Measurements from ENCODE around the gene FBXL15.

Gene FBXL15, protein sequence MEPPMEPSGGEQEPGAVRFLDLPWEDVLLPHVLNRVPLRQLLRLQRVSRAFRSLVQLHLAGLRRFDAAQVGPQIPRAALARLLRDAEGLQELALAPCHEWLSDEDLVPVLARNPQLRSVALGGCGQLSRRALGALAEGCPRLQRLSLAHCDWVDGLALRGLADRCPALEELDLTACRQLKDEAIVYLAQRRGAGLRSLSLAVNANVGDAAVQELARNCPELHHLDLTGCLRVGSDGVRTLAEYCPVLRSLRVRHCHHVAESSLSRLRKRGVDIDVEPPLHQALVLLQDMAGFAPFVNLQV

DNA sequence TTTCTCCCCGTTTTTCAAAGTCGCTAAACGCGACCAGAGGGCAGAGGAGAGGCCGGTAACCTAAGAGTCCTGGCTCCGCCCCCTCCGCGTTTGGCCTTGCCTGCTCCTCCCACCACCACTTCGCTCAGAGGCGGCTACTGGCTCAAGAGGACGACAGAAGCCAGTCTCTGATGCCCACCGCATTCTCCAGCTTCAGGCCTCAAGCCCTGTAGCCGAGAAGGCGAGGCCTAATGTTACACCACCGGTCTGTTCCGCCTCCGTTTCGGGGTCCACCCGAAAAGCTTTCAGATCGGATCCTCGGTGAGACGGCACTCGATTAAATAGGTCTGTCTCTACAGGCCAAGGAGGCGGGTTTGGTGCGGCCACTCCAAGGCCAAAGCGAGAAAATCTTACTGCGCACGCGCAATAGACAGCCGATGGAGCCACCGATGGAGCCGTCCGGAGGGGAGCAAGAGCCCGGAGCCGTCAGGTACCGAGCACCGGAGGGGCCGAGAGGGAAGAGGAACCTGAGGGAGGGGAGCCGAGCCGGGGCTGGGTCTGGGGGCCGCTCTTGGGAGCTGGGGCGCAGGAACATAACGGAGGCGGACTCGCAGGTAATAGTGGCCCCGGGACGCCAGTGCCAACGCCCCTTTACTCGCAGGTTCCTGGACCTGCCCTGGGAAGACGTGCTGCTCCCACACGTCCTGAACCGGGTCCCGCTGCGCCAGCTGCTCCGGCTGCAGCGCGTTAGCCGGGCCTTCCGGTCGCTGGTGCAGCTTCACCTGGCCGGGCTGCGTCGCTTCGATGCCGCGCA is at the start of gene FBXL15:
TSS of gene FBXL15 (plus strand) at position 123 of the 793 bp plus-strand sequence. CDS start at position 417, 294 bp downstream.
- DNase-seq = peak; percentile 90

DNA sequence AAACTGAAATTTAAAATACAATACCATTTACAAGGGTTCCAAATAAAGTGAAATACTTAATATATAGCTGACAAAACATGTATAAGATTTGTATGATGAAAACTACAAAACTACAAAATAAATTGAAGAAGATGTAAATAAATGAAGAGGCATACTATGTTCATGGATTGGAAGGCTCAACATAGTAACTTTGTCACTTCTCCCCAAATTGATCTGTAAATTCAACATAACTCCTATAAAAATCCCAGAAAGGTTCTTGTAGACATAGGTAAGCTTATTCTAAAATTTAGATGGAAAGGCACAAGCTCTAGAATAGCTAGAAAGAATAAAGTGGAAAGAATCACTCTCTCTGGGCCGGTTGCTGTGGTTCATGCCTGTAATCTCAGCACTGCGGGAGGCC is 49.3 kb upstream of the FBXL15 start:
- no peak for DNase-seq

DNA sequence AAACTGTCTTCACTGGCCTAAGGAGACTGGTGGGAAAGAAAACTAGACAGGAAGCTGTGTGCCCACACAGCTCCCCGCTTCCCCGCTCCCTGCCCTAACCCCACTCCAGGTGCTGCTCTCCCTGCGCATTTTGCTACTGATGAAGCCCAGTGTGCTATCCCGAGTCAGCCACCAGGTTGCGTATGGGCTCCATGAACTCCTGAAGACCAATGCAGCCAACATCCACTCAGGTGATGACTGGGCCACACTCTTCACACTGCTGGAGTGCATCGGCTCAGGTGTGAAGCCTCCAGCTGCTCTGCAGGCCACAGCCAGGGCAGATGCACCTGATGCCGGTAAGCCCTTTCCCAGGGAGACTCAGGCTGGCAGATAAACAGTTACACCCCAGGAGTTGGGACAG is 45.4 kb upstream of the FBXL15 start:
- DNase-seq = no peak

DNA sequence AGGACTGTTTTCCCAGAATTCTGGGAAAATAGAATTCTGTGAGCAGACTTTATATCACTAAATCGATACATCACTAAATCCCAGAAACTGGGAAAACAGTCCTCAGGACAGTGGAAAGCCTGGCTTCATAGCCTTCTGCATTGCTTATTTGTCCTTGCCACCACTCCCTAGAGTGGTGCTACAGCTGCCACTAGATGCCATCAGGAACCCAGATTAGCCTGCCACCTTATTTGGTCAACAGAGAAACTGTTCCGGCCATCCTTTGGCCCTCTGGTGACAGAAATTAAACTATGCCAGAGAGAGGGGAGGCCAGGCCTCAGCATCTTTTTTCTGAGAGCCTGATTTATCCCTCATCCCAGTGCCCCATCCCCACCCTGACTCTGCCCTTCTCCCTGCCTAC is 44.8 kb upstream of the FBXL15 start:
- DNase-seq = no peak

DNA sequence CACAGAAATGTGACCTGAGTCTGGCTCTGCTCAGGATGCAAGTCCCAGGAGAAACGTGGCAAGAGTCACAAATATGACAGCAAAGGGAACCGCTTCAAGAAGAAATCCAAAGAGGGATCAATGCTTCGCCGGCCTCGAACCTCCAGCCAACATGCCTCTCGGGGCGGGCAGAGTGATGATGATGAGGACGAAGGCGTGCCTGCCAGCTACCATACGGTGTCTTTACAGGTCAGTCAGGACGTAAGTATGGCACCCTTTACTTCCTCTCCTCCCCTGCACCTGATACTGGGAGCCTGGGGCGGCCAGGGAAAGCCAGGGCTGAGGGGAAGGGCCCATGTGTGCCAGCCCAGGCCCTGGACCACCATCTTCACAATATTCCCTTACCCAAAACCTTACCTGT is 43.7 kb upstream of the FBXL15 start:
- no peak for DNase-seq

DNA sequence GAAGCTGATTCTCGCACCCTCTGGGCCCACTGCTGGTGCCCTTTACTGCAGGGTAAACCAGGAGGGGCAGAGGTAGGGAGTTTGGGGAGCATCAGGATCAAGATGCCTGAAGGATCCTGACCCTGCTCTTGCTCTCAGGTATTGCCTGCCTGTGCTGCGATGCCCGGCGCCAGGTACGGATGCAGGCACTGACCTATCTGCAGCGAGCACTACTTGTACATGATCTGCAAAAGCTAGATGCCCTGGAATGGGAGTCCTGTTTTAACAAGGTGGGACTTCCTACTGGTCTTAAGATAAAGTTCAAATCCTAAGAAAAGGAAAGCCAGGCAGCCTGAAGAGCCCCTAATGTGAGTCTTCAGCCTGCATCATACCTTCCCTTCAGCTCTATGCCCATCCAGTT is 41.3 kb upstream of the FBXL15 start:
- no peak for DNase-seq

DNA sequence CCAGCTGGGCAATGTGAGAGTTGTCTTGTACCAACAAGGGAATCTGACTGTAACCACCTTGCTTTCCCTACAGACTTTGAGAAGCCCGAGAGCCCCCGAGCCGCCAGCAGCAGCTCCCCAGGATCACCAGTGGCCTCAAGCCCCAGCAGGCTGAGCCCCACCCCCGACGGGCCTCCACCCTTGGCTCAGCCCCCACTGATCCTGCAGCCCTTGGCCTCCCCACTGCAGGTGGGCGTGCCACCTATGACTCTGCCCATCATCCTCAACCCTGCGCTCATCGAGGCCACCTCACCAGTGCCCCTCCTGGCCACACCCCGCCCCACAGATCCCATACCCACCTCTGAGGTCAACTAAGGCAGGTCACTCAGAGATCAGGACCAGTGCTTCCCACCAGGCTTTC is 38.7 kb upstream of the FBXL15 start:
- no peak for DNase-seq

DNA sequence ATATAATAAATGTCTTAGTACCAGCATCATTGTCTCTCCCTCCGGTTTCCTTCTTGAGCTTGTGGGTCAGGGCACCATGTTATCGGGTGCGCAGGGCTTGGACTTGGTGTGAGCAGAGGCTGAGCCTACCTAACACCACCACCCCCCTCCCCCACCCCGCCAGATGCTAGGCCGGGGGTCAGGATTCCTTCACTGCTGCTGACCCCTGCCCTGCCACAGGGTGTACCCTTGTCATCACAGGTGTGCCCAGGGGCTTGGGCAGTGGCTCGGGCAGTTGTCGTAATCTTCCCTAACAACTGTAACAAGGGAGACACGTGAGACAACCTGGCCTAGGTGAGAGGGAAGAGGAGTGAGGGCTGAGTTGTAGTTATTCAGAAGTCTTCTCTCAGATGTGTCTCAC is 37.8 kb upstream of the FBXL15 start:
- no peak for DNase-seq

DNA sequence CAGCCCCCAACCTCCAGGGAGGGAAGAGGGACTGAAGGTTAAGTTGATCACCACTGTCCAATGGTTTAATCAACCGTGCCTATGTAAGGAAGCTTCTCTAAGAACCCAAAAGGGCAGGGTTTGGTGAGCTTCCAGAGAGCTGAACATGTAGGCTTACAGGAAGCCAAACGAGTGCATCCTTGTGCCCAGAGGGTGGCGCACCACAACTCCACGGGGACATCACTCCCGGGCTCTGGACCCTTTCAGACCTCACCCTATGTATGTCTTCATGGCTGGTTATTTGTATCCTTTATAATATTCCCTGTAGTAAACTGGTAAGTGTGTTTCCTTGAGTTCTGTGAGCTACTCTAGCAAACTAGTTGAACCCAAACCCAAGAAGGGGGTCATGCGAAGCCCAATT is 36.6 kb upstream of the FBXL15 start:
- no peak for DNase-seq

DNA sequence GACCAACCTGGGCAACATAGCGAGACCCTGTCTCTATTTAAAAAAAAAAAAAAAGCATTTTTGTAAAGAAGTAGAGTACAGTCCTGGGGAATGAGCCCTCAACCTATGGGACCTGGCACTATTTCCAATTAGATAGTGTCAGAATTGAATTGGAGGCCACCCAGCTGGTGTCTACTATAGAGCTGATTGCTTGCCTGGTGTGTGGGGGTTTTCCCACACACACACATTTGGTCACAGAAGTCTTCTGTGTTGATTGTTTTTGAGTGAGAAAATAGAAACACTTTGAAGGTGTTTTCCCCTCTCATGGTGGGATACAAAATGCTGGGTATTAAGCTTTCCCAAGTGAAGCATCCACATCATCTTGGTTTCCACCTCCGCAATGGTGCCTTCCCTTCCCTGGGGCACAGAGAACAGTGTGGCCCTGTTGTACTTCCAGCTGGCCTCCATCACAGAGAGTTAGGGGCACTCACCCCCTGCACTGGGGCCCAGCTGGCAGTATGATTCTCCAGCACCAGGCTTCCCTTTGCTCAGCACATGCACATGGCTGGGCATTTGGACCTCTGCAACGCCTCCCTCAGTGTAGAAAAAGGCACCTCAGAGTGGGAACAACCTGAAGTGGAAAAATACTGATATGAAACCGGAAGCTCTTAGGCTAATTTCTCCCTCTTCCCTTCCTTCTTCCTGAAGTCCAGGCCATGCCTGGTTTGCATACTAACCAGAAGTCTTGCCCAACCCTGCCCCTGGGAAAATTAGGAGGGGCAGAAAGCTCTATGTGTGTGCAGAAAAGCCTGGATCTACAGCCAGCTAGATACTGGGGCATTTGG is 35.8 kb upstream of the FBXL15 start:
- no peak for DNase-seq

DNA sequence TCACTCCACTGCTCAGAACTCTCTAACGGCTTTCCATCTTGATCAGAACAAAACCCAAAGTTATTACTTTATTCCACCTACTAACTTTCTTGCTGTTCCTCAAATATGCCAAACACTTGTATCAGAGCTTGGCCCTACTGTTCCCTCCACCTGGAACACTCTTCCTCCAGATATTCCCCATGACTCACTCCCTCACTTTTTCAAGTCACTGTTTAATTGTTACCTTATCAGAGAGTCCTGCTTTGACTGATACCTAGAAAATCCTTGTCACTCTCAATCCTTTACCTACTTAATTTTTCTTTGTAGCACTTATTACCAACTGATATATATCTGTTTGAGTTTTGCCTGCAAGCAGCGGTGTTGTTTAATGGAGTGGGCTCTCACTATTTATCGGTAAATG is 30.7 kb upstream of the FBXL15 start:
- DNase-seq = no peak

DNA sequence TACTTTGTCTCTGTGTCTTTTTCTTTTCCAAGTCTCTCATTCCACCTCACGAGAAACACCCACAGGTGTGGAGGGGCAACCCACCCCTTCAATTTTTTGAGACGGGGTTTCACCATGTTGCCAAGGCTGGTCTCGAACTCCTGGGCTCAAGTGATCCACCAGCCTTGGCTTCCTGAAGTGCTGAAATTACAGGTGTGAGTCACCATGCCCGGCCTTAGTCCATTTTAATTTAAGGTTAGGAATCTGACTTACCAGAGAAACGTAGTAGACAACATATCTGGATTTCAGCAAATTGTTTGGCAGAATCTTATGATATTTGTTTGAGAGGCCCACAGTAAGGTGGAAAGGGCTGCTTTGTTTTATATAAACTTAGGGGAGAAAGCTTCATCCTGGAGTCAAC is 28.3 kb upstream of the FBXL15 start:
- DNase-seq = no peak

DNA sequence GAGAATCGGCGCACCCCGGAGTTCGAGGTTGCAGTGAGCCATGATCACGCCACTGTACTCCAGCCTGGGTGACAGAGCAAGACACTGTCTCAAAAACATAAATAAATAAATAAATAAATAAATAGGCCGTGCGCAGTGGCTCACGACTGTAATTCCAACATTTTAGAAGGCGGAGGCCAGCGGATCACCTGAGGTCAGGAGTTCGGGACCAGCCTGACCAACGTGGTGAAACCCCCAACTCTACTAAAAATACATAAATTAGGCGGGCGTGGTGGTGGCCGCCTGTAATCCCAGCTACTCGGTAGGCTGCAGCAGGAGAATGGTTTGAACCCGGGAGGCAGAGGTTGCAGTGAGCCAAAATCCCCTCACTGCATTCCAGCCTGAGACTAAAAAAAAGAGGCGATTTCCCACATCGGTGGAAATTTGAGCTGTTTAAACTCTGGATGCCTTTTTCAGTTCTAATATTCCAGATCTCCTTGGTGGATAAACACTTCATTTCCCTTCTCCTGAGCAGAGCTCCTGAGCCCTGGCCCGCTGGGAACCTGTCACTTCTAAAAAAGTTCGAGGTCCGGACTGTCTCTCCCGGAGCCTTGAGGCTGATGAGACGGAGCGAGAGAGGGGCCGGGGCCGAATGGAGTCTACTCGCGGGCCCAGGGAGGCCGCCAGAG is 27.1 kb upstream of the FBXL15 start:
- no peak for DNase-seq

DNA sequence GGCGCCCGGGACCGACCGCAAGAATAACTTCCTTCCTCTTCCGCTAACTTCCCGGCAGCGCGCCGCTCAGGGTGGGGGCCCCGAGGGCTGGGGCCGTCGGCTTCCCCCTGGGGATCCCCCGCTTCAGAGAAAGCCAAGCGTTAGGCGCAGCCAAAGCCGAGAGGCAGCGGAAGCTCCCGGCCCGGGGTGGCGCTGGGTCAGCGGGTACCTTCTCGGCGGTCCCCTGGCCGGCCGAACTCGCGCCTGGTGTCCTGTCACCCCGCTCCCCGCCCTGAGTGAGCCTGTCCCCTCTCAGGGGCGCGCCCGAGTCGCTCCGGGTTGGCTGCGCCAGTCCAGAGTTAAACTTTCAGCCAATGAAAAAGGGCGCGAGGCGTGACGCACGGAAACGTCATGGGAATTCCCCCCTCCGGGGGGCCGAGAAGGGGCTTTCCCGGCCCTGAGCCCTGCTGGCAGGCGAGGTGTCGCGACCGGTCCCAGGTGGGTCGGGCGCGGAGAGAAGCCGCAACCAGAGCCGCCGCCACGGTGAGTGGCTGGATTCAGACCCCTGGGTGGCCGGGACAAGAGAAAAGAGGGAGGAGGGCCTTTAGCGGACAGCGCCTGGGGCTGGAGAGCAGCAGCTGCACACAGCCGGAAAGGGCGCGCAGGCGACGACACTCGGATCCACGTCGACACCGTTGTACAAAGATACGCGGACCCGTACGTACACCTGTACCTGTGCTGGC is 26.4 kb upstream of the FBXL15 start:
- peak; percentile 95 for DNase-seq

DNA sequence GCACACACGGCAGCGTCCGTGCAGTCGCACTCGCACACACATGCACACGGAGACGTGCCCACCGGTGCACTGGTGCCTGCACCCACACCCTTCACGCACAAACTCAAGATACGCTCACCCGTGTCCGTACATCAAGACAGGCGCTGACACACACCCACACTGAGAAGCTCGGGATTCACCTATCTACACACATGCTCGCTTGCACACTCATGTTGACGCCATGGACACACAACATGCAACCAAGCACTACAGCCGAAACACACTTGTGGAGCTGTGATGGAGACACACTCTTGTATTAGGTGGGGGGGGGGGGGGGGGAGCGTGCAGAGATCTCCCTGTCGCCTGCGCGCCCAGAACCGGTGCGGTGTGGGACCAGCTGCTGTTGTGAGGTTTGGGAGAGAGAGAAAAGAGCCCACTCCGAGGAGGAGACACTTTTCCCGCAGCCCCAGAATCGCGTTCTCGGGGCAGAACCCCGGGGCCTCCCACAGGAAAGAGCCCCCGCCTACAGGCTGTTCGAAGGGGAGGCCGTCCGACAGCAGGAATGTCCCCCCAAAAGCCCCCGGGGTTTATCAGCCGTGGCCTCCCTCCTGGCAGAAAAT is 25.7 kb upstream of the FBXL15 start:
- no peak for DNase-seq

DNA sequence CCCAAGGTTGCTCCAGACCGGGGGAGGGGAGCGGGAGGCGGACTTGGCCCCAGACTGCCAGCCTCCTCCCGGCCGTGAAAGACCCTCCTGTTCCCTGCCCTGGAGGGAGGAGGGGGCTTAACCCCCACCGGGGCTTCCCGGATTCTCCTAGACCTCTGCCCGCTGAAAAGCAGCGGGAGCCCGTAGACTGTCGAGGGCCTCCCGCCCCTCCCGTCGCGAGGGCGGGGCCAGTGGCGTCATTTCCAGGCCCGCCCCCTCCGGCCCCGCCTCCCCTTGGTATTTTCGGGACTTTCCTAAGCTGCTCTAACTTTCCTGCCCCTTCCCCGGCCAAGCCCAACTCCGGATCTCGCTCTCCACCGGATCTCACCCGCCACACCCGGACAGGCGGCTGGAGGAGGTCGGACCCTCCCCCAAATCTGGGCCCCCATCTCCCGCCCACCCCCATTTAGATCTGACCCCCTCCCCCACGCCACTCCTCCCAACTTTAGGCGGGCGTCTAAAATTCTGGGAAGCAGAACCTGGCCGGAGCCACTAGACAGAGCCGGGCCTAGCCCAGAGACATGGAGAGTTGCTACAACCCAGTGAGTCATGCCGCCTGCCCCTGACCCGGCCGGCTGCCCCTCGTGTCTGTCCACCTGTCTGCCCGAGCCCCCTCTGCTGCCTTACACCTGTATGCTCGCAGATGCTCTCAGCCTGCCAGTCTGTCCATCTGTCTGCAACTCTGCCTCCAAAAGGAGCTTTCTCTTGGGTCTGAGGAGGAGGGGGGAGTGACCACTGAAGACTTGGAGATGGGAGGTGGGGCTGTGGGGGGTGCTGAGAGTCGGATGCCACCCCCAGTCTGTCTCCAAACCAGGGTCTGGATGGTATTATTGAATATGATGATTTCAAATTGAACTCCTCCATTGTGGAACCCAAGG is 25.0 kb upstream of the FBXL15 start, which contains the start of gene NFKB2:
TSS of gene NFKB2 (plus strand) at position 306 of the 917 bp plus-strand sequence. CDS start at position 561, 255 bp downstream.
- DNase-seq = peak; percentile 84

DNA sequence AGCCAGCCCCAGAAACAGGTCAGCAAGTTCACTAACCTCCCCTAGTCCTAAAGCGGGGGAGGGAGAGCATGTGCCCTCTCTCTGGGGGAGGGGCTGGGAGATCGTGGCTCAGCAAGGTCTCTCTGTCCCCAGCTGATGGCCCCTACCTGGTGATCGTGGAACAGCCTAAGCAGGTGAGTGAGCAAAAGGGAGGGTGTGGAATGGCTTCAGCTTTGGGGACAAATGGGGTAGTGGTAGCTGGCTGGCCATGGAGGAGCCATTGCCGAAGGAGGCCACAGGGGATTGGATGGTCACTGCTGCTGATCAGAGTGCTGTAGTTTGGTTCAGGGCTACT is 24.4 kb upstream of the FBXL15 start:
- DNase-seq = no peak

DNA sequence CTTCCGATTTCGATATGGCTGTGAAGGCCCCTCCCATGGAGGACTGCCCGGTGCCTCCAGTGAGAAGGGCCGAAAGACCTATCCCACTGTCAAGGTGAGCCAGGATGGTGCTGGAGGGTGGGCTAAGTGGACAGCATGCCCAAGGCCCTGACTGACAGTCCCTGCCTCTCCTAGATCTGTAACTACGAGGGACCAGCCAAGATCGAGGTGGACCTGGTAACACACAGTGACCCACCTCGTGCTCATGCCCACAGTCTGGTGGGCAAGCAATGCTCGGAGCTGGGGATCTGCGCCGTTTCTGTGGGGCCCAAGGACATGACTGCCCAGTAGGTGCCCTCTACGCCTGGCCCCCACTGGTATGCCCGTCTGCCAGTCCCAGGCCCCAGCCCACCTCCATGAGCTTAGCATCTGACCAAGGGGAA is 23.9 kb upstream of the FBXL15 start:
- DNase-seq = no peak

DNA sequence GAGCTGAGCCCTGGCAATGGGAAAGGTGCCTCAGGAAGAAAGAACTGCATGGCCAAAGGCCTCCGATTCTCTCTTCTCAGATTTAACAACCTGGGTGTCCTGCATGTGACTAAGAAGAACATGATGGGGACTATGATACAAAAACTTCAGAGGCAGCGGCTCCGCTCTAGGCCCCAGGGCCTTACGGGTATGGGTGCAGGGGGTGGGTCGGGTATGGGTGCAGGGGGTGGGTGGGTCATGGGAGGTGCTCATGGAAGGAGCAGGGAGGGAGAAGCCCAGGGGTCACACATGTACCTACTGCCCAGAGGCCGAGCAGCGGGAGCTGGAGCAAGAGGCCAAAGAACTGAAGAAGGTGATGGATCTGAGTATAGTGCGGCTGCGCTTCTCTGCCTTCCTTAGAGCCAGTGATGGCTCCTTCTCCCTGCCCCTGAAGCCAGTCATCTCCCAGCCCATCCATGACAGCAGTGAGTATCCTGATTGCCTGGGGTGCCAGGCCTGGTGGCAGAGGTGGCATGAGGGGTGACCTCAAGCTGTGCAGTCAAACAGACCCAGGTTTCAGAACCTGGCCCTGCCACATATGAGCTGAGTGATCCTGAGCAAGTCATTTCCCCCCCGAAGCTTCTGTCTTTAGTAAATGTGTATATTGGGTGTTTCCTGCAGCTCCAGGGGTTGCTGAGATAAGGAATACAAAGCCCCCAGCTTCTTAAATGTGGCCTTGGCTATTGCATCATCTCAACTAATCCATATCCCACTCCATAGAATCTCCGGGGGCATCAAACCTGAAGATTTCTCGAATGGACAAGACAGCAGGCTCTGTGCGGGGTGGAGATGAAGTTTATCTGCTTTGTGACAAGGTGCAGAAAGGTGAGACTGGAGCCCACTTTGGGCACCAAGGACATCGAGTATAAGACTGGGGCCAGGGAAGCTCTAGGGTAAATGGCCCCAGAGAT is 23.1 kb upstream of the FBXL15 start:
- DNase-seq = no peak
